Measurements from ENCODE around the gene XAGE2. TPM values are rescaled to one million over a fixed set of nuclear protein-coding genes. Genes with fewer than 3 reads are reported as not detected.

Gene XAGE2
- total RNA-seq, 1 donor from 2014 or later = not detected

- no peak for DNase-seq (ENCODE audit: low spot score)
Measured at GRCh38 chrX:52424656-52425055, 55.8 kb downstream of the XAGE2 start.

Other genes with a start within 250 kb of the XAGE2 start
- 33.9 TPM for gene MAGED4, start 184.1 kb upstream of the XAGE2 start, total RNA-seq (ENCODE audit: insufficient read depth, low replicate concordance)
- not detected for gene XAGE1A, start 126.8 kb downstream of the XAGE2 start, total RNA-seq (ENCODE audit: insufficient read depth, low replicate concordance)
- gene XAGE1B, start 148.0 kb downstream of the XAGE2 start, total RNA-seq (ENCODE audit: insufficient read depth, low replicate concordance) = 5.5 TPM

All from umbilical cord (tissue), 2 donors.